Mesenchymal stem cell (in vitro differentiated cells and primary cell): ENCODE measurements around the gene XIRP2.
A peak's percentile ranks its signal among the peaks of the same experiment; 100 is the strongest.

Source experiments
- DNase-seq: peaks from one replicate; pipeline ENCODE4 v3.0.0-alpha.2; 2013
- H2AFZ ChIP-seq: one replicate; pipeline ENCODE4 v1.6.1; 2013; ENCODE audit warnings: low read depth, mild to moderate bottlenecking, control low read depth, inconsistent platforms, low read length, moderate library complexity
- H2AK5ac ChIP-seq: 2 replicates; pipeline ENCODE4 v1.6.1; 2013; ENCODE audit warnings: low read length, moderate library complexity, mild to moderate bottlenecking, inconsistent platforms; ENCODE audit not compliant: severe bottlenecking
- H2BK120ac ChIP-seq: one replicate; pipeline ENCODE4 v1.6.1; 2013; ENCODE audit warnings: low read depth, mild to moderate bottlenecking, inconsistent platforms, low read length, moderate library complexity
- H2BK12ac ChIP-seq, 2 experiments: one replicate each; pipeline ENCODE4 v1.6.1; 2013; ENCODE audit warnings: inconsistent platforms in 2 of 2, low read length in 2 of 2, mild to moderate bottlenecking in 2 of 2, moderate library complexity in 2 of 2, control low read depth in 1 of 2
- H2BK15ac ChIP-seq: one replicate; pipeline ENCODE4 v1.6.1; 2013; ENCODE audit warnings: mild to moderate bottlenecking, low read depth, inconsistent platforms; ENCODE audit not compliant: poor library complexity, severe bottlenecking
- H2BK5ac ChIP-seq: 2 replicates; pipeline ENCODE4 v1.6.1; 2013; ENCODE audit warnings: low read depth, mild to moderate bottlenecking, low read length, control low read depth, inconsistent platforms; ENCODE audit not compliant: poor library complexity, severe bottlenecking
- H3K14ac ChIP-seq, 2 experiments: one replicate each; pipeline ENCODE4 v1.6.1; 2013; ENCODE audit warnings: inconsistent platforms in 2 of 2, low read length in 2 of 2, control low read depth in 1 of 2, mild to moderate bottlenecking in 1 of 2, moderate library complexity in 1 of 2
- H3K18ac ChIP-seq, 2 experiments: one replicate each; pipeline ENCODE4 v1.6.1; 2013; ENCODE audit warnings: inconsistent platforms in 2 of 2, low read length in 2 of 2, control low read depth in 1 of 2, low read depth in 1 of 2, mild to moderate bottlenecking in 1 of 2
- H3K23ac ChIP-seq, 2 experiments: one replicate each; pipeline ENCODE4 v1.6.1; 2013; ENCODE audit warnings: inconsistent platforms in 2 of 2, low read length in 2 of 2, mild to moderate bottlenecking in 2 of 2, moderate library complexity in 2 of 2, control low read depth in 1 of 2
- H3K27ac ChIP-seq: 2 replicates; pipeline ENCODE4 v1.5.1; 2013; ENCODE audit warnings: mild to moderate bottlenecking, moderate library complexity, low read length, control low read depth, inconsistent platforms; ENCODE audit not compliant: poor library complexity, severe bottlenecking
- H3K27me3 ChIP-seq, 2 experiments: 2 replicates each; pipeline versions ENCODE4 v1.6.1 to v1.7.0; 2013; ENCODE audit warnings: low read length in 2 of 2, mild to moderate bottlenecking in 2 of 2, moderate library complexity in 2 of 2, control low read depth in 1 of 2, inconsistent platforms in 1 of 2; ENCODE audit not compliant: control insufficient read depth in 1 of 2, insufficient read depth in 1 of 2
- H3K36me3 ChIP-seq, 2 experiments: 2 replicates each; pipeline versions ENCODE4 v1.6.1 to v1.7.0; 2013; ENCODE audit warnings: low read length in 2 of 2, control low read depth in 1 of 2, inconsistent platforms in 1 of 2, low read depth in 1 of 2, mild to moderate bottlenecking in 1 of 2; ENCODE audit not compliant: insufficient read depth in 2 of 2, control insufficient read depth in 1 of 2
- H3K4ac ChIP-seq, 2 experiments: one replicate each; pipeline ENCODE4 v1.6.1; 2013; ENCODE audit warnings: inconsistent platforms in 2 of 2, low read length in 2 of 2, mild to moderate bottlenecking in 2 of 2, moderate library complexity in 2 of 2, control low read depth in 1 of 2, low read depth in 1 of 2
- H3K4me1 ChIP-seq: 2 replicates; pipeline ENCODE4 v1.6.1; 2013; ENCODE audit warnings: low read depth, low read length, control low read depth; ENCODE audit not compliant: control insufficient read depth, insufficient read depth
- H3K4me2 ChIP-seq: 2 replicates; pipeline ENCODE4 v1.6.1; 2013; ENCODE audit warnings: low read length, mild to moderate bottlenecking, inconsistent platforms; ENCODE audit not compliant: poor library complexity, severe bottlenecking
- H3K4me3 ChIP-seq, 2 experiments: 2 replicates each; pipeline versions ENCODE4 v1.5.1 to v1.7.0; 2013; ENCODE audit warnings: low read length in 2 of 2, mild to moderate bottlenecking in 2 of 2, control low read depth in 1 of 2, low read depth in 1 of 2; ENCODE audit not compliant: insufficient read depth in 1 of 2
- H3K79me1 ChIP-seq: replicated peaks from 2 replicates; pipeline ENCODE4 v1.6.1; 2013; ENCODE audit warnings: mild to moderate bottlenecking, control low read depth, low read length, inconsistent platforms; ENCODE audit not compliant: poor library complexity, severe bottlenecking
- H3K9ac ChIP-seq: 2 replicates; pipeline ENCODE4 v1.7.0; 2013; ENCODE audit warnings: mild to moderate bottlenecking, low read length, moderate library complexity
- H3K9me3 ChIP-seq: 2 replicates; pipeline ENCODE4 v1.7.0; 2013; ENCODE audit warnings: mild to moderate bottlenecking, low read length; ENCODE audit not compliant: control insufficient read depth
- H4K8ac ChIP-seq: one replicate; pipeline ENCODE4 v1.6.1; 2013; ENCODE audit warnings: inconsistent platforms, mild to moderate bottlenecking, low read length, moderate library complexity
- H4K91ac ChIP-seq: one replicate; pipeline ENCODE4 v1.6.1; 2013; ENCODE audit warnings: mild to moderate bottlenecking, low read length, inconsistent platforms
- WGBS: methylation state at CpG from one replicate; pipeline ENCODE4 v1.1.7; 2013; ENCODE audit warnings: mixed read lengths; 5-methylcytosine and 5-hydroxymethylcytosine counted together

The XIRP2 gene

DNA sequence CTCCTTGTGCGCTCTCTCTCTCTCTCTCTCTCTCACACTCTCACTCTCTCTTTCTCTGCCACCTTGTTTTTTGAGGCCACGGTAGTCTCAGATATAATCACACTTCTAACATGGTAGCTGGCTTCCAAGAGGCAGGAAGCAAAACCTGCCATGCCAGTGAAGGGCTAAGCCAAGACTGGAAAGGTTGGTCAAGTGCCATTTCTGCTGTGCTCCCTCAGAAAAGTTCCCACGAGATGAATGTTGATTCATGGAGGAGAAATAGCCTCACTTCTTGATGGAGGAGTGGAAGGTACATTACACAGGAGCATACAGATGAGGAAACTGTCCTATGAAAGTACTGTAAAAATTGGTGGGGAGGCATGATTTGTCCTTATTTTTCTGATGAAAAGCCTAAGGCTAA is 237.9 kb downstream of the XIRP2 start:
- Histone ChIP-seq H3K23ac (no peak overlapping the region), H2BK120ac (no peak overlapping the region), H4K8ac (no peak overlapping the region), H3K4ac (no peak overlapping the region), H2AFZ (no peak overlapping the region), H3K4me2 (no peak overlapping the region), H3K4me3 (no peak overlapping the region), H3K9ac (no peak overlapping the region), H3K36me3 (no peaks in the 10 kb centered on the region), H3K27me3 (no peaks in the 10 kb centered on the region), H3K18ac (no peak overlapping the region), H3K9me3 (no peaks in the 10 kb centered on the region), H4K91ac (no peak overlapping the region), H2BK15ac (no peak overlapping the region), H3K4me1 (no peaks in the 10 kb centered on the region), H2AK5ac (no peak overlapping the region), H3K79me1 (no peaks in the 10 kb centered on the region), H2BK5ac (no peak overlapping the region), H2BK12ac (no peak overlapping the region), H3K14ac (no peak overlapping the region), H3K27ac (no peak overlapping the region)
- 96% methylated on average over 3 of the region's 3 CpGs for WGBS
- no peak for DNase-seq

DNA sequence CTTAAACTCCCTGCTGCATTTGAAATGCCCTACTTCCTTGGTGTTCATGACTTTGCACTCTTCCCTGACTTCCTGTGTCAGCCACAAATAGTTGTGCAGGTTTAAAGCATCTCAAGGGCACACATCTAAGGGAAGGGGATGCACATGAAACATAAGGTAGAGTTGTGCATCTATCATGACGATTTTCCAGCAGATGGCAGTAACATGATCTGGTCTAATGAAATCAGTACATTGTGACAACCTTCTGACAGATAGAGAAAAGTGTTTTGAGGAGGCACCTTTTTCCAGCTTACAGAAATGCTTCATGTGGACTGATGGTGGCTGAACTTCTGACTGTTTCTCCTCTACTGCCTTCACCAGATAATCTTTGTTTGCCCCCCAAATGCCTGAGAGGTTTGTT is 238.9 kb downstream of the XIRP2 start:
- no peak overlapping the region for H2BK12ac ChIP-seq
- H3K23ac ChIP-seq: no peak overlapping the region
- H3K27ac ChIP-seq: no peak overlapping the region
- H3K4me3 ChIP-seq: no peak overlapping the region
- no peaks in the 10 kb centered on the region for H3K27me3 ChIP-seq
- 88% methylated on average over 1 of the region's 1 CpG for WGBS
- no peak overlapping the region for H2BK5ac ChIP-seq
- H2BK120ac ChIP-seq: no peak overlapping the region
- H3K4ac ChIP-seq: no peak overlapping the region
- H3K9ac ChIP-seq: no peak overlapping the region
- no peak overlapping the region for H2AFZ ChIP-seq
- H2BK15ac ChIP-seq: no peak overlapping the region
- no peak for DNase-seq
- H3K79me1 ChIP-seq: no peaks in the 10 kb centered on the region
- no peaks in the 10 kb centered on the region for H3K9me3 ChIP-seq
- no peak overlapping the region for H3K4me2 ChIP-seq
- H3K14ac ChIP-seq: no peak overlapping the region
- H3K4me1 ChIP-seq: no peaks in the 10 kb centered on the region
- no peak overlapping the region for H4K91ac ChIP-seq
- H3K18ac ChIP-seq: no peak overlapping the region
- no peak overlapping the region for H4K8ac ChIP-seq
- H2AK5ac ChIP-seq: no peak overlapping the region
- no peaks in the 10 kb centered on the region for H3K36me3 ChIP-seq

DNA sequence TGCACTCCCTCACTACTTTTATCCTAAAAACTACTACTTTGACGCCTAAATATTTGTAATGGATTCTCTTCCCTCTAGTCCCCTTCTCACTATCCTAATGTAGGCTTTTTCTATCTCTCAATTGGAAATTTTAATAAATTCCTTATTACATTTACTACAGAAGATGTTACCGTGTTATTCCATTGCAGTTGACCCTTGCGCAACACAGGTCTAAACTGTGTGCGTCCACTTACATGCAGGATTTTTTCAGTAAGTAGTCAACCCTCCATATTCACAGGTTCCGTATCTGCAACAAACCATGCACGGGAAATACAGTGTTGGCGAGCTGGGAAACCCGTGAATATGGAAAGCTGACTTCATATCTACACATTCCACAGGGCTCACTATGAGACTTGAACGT is 239.8 kb downstream of the XIRP2 start:
- no peak overlapping the region for H2AFZ ChIP-seq
- no peak overlapping the region for H3K9ac ChIP-seq
- no peaks in the 10 kb centered on the region for H3K4me1 ChIP-seq
- H2BK15ac ChIP-seq: no peak overlapping the region
- H3K79me1 ChIP-seq: no peaks in the 10 kb centered on the region
- no peak overlapping the region for H2BK12ac ChIP-seq
- no peak overlapping the region for H3K4me2 ChIP-seq
- no peaks in the 10 kb centered on the region for H3K27me3 ChIP-seq
- H3K4ac ChIP-seq: no peak overlapping the region
- H3K14ac ChIP-seq: no peak overlapping the region
- H2BK5ac ChIP-seq: no peak overlapping the region
- no peak overlapping the region for H3K18ac ChIP-seq
- WGBS: over 99% methylated on average over 9 of the region's 9 CpGs
- H2AK5ac ChIP-seq: no peak overlapping the region
- no peaks in the 10 kb centered on the region for H3K9me3 ChIP-seq
- no peak overlapping the region for H4K91ac ChIP-seq
- no peak overlapping the region for H3K4me3 ChIP-seq
- H4K8ac ChIP-seq: no peak overlapping the region
- DNase-seq: no peak
- H2BK120ac ChIP-seq: no peak overlapping the region
- H3K36me3 ChIP-seq: no peaks in the 10 kb centered on the region
- H3K23ac ChIP-seq: no peak overlapping the region
- H3K27ac ChIP-seq: no peak overlapping the region

DNA sequence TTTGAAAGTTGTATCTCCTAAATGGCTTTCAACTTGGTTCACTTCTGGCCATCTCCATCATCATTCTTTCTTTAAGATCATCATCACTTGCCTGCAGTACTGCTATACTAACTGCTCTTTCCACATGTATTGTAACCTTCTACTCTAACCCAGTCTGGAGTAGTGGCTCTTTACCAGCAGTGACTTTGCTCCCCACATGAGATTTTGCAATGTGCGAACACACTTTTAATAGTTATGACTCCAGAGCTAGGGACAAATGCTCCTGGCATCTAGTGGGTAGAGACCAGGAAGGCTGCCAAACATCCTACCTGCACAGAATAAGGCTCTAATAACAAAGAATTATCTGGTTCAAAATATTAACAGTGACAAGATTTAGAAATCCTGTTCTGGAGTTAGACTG is 243.8 kb downstream of the XIRP2 start:
- no peaks in the 10 kb centered on the region for H3K27me3 ChIP-seq
- H3K14ac ChIP-seq: no peak overlapping the region
- H3K23ac ChIP-seq: no peak overlapping the region
- H3K27ac ChIP-seq: no peak overlapping the region
- no peak overlapping the region for H3K18ac ChIP-seq
- H3K36me3 ChIP-seq: no peaks in the 10 kb centered on the region
- WGBS: 100% methylated on average over 1 of the region's 1 CpG
- no peaks in the 10 kb centered on the region for H3K79me1 ChIP-seq
- H3K4ac ChIP-seq: no peak overlapping the region
- no peak overlapping the region for H3K4me3 ChIP-seq
- no peak overlapping the region for H2BK15ac ChIP-seq
- no peaks in the 10 kb centered on the region for H3K9me3 ChIP-seq
- H3K9ac ChIP-seq: no peak overlapping the region
- no peak overlapping the region for H4K8ac ChIP-seq
- no peak for DNase-seq
- H2BK120ac ChIP-seq: no peak overlapping the region
- H2AFZ ChIP-seq: no peak overlapping the region
- no peak overlapping the region for H2AK5ac ChIP-seq
- no peak overlapping the region for H4K91ac ChIP-seq
- peak overlapping the region in 1 of 2 experiments; percentile 42 for H2BK12ac ChIP-seq
- no peak overlapping the region for H2BK5ac ChIP-seq
- H3K4me1 ChIP-seq: no peaks in the 10 kb centered on the region
- no peak overlapping the region for H3K4me2 ChIP-seq
